HepG2 (cell line): ENCODE data around the gene VEZF1. TPM values are rescaled to one million over a fixed set of nuclear protein-coding genes. Genes with fewer than 3 reads are reported as not detected.

ENCODE experiments used
- CC2D1A ChIP-seq: sonication (generic); formaldehyde crosslinking; IDR thresholded peaks from 2 replicates; pipeline ENCODE4 v1.8.1; 2023; ENCODE audit warnings: mild to moderate bottlenecking, missing genetic modification reagents
- E2F5 ChIP-seq: sonication (generic); formaldehyde crosslinking; conservative IDR thresholded peaks from 2 replicates; pipeline ENCODE4 v1.4.0; 2020; ENCODE audit warnings: missing genetic modification reagents
- FLYWCH1 ChIP-seq: sonication (generic); formaldehyde crosslinking; IDR thresholded peaks from 2 replicates; pipeline ENCODE4 v1.8.1; 2023; ENCODE audit warnings: mild to moderate bottlenecking, missing genetic modification reagents
- FUBP1 ChIP-seq: sonication (generic); formaldehyde crosslinking; IDR thresholded peaks from 2 replicates; pipeline ENCODE4 v1.5.1; 2020; ENCODE audit warnings: missing genetic modification reagents, mild to moderate bottlenecking, borderline replicate concordance
- HDAC6 ChIP-seq: fragments of 200-600 bp; sonication (generic); IDR thresholded peaks from 2 replicates; pipeline ENCODE4 v1.7.0; 2017; ENCODE audit warnings: mild to moderate bottlenecking, antibody characterized with exemption, low read length, low read depth
- KLF15 ChIP-seq: sonication (generic); formaldehyde crosslinking; IDR thresholded peaks from 2 replicates; pipeline ENCODE4 v1.8.1; 2023; ENCODE audit warnings: borderline replicate concordance, mild to moderate bottlenecking, inconsistent platforms, missing genetic modification reagents, mixed read lengths
- KLF6 ChIP-seq: IDR thresholded peaks from 2 replicates; pipeline ENCODE4 v1.8.0; 2016; ENCODE audit warnings: missing biosample characterization, missing genetic modification reagents
- MIER3 ChIP-seq: IDR thresholded peaks from 2 replicates; pipeline ENCODE4 v1.6.1; 2016; ENCODE audit warnings: missing compliant biosample characterization, borderline replicate concordance
- MXD3 ChIP-seq: IDR thresholded peaks from 2 replicates; pipeline ENCODE4 v1.6.1; 2016; ENCODE audit warnings: mild to moderate bottlenecking, missing biosample characterization, missing genetic modification reagents
- ONECUT2 ChIP-seq: sonication (generic); formaldehyde crosslinking; IDR thresholded peaks from 2 replicates; pipeline ENCODE4 v1.4.0; 2020; ENCODE audit warnings: missing genetic modification reagents
- RXRA ChIP-seq: sonication (generic); formaldehyde crosslinking; IDR thresholded peaks from 2 replicates; pipeline ENCODE4 v1.5.1; 2020; ENCODE audit warnings: missing genetic modification reagents
- SKI ChIP-seq: fragments of 450-650 bp; IDR thresholded peaks from one replicate; pipeline ENCODE4 v1.6.1; 2018; ENCODE audit warnings: mild to moderate bottlenecking; ENCODE audit not compliant: partially characterized antibody
- SRF ChIP-seq: IDR thresholded peaks from 2 replicates; pipeline ENCODE4 v1.6.1; 2011; ENCODE audit warnings: mild to moderate bottlenecking, low read depth, low read length, moderate library complexity
- TEAD3 ChIP-seq: optimal IDR thresholded peaks from 2 replicates; pipeline ENCODE3; 2016; ENCODE audit warnings: borderline replicate concordance
- ZBED4 ChIP-seq: sonication (generic); formaldehyde crosslinking; IDR thresholded peaks from 2 replicates; pipeline ENCODE4 v1.4.0; 2020; ENCODE audit warnings: missing genetic modification reagents, borderline replicate concordance
- ZNF251 ChIP-seq: sonication (generic); formaldehyde crosslinking; IDR thresholded peaks from 2 replicates; pipeline ENCODE4 v1.9.0; 2021; ENCODE audit warnings: mild to moderate bottlenecking, missing genetic modification reagents
- ZNF30 ChIP-seq: sonication (generic); formaldehyde crosslinking; IDR thresholded peaks from 2 replicates; pipeline ENCODE4 v1.5.0; 2020; ENCODE audit warnings: mild to moderate bottlenecking, missing genetic modification reagents
- polyA plus RNA-seq, 8 experiments: library from polyadenylated mRNA; depleted of rRNA in 3 of 8; stranded (reverse) in 7 of 8; unstranded in 1 of 8; fragments of >200 nt; fragmentation: Illumina TruSeq in 4 of 8; extraction: Trizol in 4 of 8; gene quantifications; 2 replicates each; pipeline versions ENCODE4 v1.2.1 to v1.2.3, GENCODE V29; 2011 to 2016; ENCODE audit warnings: low read depth in 4 of 8, missing spikeins in 1 of 8, mixed read lengths in 1 of 8; ENCODE audit not compliant: insufficient read depth in 1 of 8
- total RNA-seq, 5 experiments: library from RNA; depleted of rRNA; stranded (reverse); fragments of >200 nt; fragmentation: Illumina TruSeq; extraction: Trizol; gene quantifications; 2 replicates each; pipeline ENCODE4 v1.2.3, GENCODE V29; 2016; ENCODE audit warnings: low read depth in 1 of 5

VEZF1 gene
- total and polyA plus RNA-seq, 2 of the 13 experiments (the other 11 are each of a cell fraction or from before 2014, with no cell fraction given): 45.9 to 49.7 TPM

- peak; percentile 53; the same call in 1 of the 2 replicates for TF ChIP-seq RXRA (CRISPR knock-in tag)
- no peak for TF ChIP-seq ZNF251 (CRISPR knock-in tag)
- TF ChIP-seq KLF15 (CRISPR knock-in tag): no peak
- TF ChIP-seq SKI: no peak
- TF ChIP-seq HDAC6: no peak
- no peak for TF ChIP-seq ZNF30 (CRISPR knock-in tag)
- peak; percentile 36; the same call in 1 of the 2 replicates for TF ChIP-seq ZBED4 (CRISPR knock-in tag)
- no peak for TF ChIP-seq FUBP1 (CRISPR knock-in tag)
- TF ChIP-seq FLYWCH1 (CRISPR knock-in tag): no peak
- TF ChIP-seq E2F5 (CRISPR knock-in tag): no peak
- TF ChIP-seq SRF: no peak
- TF ChIP-seq ONECUT2 (CRISPR knock-in tag): no peak
- no peak for TF ChIP-seq CC2D1A
- TF ChIP-seq MIER3 (CRISPR knock-in tag): no peak; the same call in 1 of the 2 replicates
- TF ChIP-seq KLF6 (CRISPR knock-in tag): no peak; the same call in 1 of the 2 replicates
- TF ChIP-seq MXD3 (CRISPR knock-in tag): 0 out of 2 replicates have a peak, but pooled peaks have one; percentile 39
- peak; percentile 54 for TF ChIP-seq TEAD3
These were observed 7.3 kb upstream of the VEZF1 start (continued) for GRCh38 chr17:57995076-57995956.
